NCI-H460 (cell line): ENCODE results near the gene PNMA5. TPM values are rescaled to one million over a fixed set of nuclear protein-coding genes. Genes with fewer than 3 reads are reported as not detected.
"Not testable (repeated sequence)": the region's sequence is repeated elsewhere in the genome, so short reads cannot be mapped to it uniquely, and the experiment has no call there.

Experiments
- DNase-seq: peaks from one replicate; pipeline ENCODE4 v3.0.0-alpha.2; 2016; ENCODE audit warnings: low read depth; ENCODE audit errors: extremely low read depth
- polyA plus RNA-seq: library from polyadenylated mRNA; depleted of rRNA; stranded (reverse); fragments of >200 nt; gene quantifications from 2 replicates; pipeline ENCODE4 v1.2.3, GENCODE V29; 2014; cell fraction: nucleus; rRNA removed
- total RNA-seq: library from RNA; depleted of rRNA; stranded (reverse); fragments of >200 nt; shearing (Covaris generic); gene quantifications from 2 replicates; pipeline ENCODE4 v1.2.3, GENCODE V29; 2014; rRNA removed

PNMA5 gene
- not detected in 2 replicates for total RNA-seq
- polyA plus RNA-seq, result not detected in 2 replicates

DNA sequence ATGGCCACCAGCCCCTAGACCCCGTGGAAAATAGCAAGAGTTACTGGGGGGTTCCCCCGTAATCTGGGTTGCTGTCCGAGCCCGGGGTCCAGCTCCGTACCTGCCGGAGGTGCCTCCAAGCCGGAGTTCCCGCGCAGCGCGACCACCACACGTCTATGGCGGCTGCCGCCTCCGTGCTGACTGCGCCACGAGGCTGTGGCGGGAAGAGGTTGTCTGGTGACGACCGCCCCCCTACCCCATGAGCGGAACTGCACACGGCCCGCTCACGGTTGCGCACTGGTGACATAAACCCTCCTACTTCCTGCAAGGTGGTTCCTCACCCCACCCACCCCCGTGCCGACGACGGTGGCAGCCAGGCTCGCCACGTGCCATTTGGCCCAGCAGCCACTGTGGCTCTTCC is at the start of gene PNMA5:
Gene PNMA5, minus strand, starts transcription at position 184 of the 400 bp plus-strand sequence. CDS start 2,518 bp downstream, outside the sequence.
- DNase-seq, result no peak

DNA sequence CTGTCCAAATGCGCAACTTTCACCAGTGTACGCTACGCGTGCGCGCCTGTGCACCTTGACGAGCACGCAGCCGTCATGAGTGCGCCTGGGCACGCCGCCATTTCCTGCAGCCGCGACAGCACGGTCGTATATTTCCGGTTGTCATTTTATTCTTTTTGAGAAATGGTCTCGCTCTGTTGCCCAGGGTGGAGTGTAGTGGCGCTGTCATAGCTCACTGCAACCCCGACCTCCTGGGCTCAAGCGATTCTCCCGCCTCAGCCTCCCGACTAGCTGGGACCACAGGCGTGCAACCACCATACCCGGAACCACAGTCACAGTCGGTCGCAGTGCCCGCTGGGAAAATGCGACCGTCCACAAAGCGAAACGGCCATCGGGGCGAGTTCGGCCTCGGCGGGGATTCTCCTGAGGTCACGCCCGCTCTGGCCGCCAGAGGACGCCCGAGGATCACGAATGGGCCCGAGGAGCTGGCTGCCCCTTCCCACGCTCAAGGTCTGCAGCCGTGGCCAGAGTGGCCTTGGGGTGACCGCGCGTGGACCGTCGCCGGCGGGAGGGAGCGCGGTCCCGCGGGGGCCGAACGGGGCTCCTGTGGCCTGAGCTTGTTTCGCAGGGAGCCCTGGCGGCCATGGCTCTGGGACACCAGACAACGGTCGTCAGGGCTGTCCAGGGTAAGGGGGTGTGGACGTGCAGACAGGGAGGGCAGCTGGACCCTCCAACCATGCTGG is 38.6 kb upstream of the PNMA5 start:
- peak; percentile 56 for DNase-seq

DNA sequence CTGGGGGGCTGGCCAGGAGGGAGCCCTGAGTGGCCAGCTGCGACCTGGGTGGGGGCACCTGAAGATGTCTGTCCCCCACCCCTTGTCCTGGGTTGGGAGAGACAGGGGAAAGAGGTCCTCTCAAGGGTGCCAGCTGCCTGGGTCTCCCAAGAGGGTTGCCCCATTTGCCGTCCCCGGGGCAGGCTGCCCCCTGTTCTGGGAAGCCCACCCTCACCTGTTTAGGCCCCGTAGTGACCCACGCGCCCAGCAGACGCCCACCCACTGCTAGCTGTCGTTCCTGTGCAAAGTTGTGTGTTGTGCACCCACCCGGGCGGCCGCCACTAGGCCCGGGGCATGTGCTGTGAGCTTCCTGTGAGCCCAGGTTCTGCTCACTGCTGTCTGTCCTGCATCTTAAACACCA is 36.9 kb upstream of the PNMA5 start:
- DNase-seq, result no peak

DNA sequence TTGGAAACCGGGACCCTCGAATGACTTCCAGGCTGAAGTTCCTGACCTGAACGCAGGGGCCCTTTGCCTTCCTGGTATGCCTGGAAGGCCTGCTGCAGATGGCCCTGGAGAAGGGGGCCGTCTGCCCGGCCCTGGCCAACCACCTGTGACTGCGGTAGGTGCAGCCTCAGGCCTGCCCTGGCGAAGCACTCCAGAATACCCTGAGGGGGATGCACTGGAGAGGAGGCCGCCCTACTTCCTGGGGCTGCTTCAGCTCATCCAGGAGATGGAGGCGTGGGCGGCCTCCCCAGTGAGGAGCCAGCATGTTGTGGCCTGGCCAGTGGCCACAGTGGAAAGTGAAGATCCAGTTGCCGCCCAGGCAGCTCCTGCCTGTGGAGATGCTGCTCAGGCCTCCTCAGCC is 36.0 kb upstream of the PNMA5 start:
- no peak for DNase-seq

DNA sequence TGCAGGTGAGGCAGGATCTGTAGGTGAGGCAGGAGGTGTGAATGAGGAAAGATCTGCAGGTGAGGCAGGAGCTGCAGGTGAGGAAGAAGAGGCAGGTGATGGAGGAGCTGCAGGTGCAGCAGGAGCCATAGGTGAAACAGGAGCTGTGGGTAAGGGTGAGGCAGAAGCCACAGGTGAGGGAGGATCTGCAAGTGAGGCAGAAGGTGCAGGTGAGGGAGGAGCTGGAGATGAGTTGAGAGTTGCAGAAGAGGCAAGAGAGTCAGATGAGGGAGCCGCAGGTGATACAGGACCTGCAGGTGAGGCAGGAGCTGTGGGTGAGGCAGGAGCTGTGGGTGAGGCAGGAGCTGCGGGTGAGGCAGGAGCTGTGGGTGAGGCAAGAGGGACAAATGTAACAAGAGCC is 35.2 kb upstream of the PNMA5 start:
- DNase-seq, result no peak

DNA sequence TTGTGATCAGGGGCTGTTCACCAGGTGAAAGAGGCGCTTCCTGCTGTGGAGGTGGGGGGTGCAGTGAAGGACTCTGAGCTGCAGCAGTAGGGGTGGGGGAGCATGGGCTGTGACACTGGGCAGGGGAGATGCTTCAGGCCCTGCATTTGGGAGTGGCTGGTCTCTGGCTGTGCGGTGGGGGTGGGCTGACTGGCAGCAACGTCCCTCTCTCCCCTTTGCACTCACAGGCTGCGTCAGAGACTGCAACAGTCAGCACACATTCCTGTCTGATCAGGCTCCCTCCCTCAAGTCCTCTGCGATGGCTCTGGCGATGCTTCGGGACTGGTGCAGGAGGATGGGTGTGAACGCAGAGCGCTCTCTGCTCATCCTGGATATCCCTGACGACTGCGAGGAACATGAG is 34.6 kb upstream of the PNMA5 start:
- not testable (repeated sequence) for DNase-seq

DNA sequence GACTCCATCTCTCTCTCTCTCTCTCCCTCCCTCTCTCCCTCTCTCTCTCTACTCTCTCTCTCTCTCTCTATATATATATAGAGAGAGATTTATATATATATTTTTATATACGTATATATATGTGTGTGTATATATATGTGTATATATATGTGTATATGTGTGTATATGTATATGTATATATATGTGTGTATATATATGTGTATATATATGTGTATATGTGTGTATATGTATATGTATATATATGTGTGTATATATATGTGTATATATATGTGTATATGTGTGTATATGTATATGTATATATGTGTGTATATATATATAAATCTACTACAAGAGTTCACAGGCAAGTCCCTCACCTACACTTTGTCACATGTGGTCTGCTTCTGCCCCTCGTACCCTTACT is 32.6 kb upstream of the PNMA5 start:
- DNase-seq, result not testable (repeated sequence)

DNA sequence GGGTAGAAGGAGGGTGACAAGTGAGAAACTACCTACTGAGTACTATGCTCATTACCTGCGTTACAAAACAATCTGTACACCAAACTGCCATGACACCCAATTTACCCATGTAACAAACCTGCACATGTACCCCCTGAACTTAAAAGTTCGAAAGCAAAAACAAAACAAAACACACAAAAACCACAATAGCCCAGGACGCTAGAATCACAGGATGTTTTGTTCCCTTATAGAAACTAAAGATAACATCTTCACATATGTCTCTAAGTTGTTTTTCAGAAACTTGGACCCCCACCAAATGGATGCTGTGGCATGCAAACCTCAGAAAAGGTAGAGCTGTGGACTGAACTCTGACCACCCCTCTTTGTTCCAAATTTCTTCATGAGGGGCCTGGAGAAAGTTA is 25.2 kb upstream of the PNMA5 start:
- DNase-seq, result no peak

DNA sequence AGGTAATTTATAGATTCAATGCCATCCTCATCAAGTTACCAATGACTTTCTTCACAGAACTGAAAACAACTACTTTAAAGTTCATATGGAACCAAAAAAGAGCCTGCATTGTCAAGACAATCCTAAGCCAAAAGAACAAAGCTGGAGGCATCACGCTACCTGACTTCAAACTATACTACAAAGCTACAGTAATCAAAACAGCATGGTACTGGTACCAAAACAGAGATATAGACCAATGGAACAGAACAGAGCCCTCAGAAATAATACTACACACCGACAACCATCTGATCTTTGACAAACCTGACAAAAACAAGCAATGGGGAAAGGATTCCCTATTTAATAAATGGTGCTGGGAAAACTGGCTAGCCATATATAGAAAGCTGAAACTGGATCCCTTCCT is 23.3 kb upstream of the PNMA5 start:
- DNase-seq, result not testable (repeated sequence)

DNA sequence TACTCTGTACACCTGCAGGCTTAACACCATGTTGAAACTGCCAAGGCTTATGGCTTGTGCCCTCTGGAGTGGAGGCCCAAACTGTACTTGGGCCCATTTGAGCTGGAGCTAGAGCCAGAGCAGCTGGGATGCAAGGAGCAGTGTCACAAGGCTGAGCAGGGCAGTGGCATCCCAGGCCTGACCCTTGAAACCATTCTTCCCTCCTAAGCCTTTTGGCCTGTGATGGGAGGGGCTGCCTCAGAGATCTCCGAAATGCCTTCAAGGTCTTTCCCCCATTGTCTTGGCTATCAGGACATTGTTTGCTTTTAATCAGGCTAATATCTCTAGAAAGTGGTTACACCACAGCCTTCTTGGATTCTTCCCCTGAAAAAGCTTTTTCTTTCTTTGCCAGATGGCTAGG is 10.9 kb upstream of the PNMA5 start:
- no peak for DNase-seq

DNA sequence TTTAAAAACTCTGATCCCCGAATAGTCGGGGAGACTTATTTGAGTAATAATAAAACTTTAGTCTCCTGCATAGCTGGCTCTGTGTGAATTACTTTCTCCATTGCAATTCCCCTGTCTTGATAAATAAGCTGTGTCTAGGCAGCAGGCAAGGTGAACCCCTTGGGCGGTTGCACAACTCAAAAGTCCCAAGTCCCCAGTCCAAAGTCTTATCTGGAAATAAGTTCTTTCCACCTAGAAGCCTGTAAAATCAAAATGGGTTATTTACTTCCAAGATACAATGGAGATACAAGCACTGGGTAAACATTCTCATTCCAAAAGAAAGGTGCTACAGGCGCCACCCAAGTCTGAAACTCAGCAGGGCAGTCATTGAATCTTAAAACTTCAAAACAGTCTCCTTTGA is 10.1 kb upstream of the PNMA5 start:
- DNase-seq, result no peak

DNA sequence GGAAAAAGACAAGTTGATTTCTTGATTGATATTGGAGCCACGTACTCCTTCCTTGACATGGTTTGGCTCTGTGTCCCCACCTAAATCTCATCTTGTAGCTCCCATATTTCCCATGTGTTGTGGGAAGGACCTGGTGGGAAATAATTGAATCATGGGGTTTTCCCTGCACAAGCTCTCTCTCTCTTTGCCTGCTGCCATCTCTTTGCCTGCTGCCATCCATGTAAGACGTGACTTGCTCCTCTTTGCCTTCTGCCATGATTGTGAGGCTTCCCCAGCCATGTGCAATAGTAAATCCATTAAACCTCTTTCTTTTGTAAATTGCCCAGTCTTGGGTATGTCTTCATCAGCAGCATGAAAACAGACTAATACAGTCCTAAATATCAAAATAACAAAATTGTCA is 8.3 kb upstream of the PNMA5 start:
- DNase-seq, result not testable (repeated sequence)

DNA sequence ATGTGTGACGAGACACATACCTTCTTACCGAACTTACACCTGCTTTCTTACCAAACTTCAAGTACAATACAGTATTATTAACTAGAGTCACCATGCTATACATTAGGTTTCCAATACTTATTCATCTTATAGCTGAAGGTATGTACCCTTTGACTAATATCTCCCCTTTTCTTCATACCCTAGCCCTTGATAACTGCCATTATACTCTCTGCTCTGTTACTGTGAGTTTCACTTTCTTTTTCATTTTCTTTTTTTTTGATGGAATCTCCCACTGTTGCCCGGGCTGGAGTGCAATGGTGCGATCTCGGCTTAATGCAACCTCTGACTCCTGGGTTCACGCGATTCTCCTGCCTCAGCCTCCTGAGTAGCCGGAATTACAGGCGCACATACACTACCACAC is 3.4 kb upstream of the PNMA5 start:
- no peak for DNase-seq

DNA sequence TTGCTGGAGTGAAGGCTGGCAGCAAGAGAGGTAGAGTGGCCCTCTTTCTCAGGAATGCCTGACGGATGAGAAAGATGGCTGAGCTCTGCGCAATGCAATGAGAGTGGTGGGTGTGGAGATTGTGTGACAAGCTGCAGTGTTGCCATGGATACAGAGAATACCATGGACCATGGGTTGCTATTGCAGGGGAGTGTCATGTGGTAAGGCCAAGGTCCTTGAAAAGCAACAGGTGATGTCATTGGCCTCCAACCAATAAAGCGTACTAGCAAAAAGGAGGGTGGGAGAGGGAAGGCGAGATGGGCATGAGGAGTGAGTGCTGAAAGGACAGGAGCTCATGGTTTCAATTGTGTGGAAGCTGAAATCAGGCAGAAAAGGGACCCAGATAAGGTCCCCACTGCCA is 1.8 kb downstream of the PNMA5 start:
- no peak for DNase-seq

DNA sequence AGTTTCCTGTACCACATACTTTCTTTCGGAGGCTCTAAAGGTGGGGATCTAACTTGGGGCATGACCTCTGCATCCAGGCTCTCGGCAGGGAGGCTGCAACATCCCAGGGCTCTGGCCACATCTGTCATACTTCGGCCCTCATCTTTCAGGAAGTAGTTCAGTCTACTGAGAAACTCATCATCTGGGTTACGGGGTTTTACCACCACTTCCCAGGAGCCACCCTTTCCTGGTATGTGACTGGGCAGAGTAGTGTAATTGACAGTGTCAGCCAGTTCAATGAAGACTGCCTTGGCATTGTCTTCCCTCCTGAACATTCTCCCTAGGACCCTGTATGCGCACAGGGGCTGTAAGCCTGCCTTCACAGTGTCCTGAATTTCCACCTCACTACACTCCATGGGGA is 2.8 kb downstream of the PNMA5 start:
- DNase-seq, result no peak

DNA sequence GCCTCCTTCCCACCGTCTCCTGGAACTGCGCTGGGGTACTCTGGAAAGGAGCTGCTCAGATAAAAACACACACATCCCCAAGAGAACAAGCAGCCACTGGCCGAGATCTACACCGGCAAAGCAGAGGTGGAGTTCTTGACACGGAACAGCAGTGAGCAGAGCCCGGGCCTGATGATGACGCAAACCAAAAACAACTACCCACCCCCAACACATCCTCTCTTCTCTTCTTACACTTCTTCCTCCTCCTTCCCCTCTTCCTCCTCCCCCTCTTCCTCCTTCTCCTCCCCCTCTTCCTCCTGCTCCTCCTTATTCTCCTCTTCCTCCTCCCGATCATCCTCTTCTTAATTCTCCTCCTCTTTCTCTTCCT is 4.6 kb downstream of the PNMA5 start:
- no peak for DNase-seq

DNA sequence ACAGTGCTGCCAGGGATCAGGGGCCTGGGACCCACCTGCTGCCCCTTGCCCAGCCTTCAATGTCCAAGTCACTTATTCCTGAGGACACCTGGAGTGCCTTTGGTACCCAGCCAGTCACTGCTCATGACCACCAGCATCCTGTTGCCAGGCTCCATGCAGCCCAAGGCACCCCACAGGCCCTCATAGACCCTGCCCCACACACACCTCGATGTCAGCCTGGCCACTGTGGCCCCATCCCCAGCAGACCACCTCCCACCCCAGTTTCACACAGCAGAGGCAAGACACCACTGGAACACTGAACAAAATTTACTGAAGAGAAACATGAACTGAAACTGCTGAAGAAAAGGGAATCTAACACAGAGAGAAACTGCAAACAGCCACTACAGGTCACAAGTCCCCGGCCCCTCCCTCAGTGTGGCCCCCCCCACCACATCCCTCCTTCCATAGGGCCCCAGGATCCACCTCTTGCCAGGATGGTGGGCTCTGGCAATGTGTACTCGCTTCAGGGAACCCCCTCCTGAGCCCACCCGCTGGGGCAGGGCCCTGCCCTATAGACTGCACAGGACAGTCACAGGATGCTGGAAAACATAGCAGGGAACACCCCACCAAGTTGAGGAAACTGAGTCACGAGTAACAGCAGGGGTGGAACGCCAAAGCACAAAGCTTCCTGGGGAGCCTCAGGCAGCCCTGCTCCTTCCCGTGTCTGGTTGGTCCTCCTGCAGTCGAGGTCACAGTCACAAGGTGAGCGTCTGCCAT is 5.2 kb downstream of the PNMA5 start:
- DNase-seq, result no peak

DNA sequence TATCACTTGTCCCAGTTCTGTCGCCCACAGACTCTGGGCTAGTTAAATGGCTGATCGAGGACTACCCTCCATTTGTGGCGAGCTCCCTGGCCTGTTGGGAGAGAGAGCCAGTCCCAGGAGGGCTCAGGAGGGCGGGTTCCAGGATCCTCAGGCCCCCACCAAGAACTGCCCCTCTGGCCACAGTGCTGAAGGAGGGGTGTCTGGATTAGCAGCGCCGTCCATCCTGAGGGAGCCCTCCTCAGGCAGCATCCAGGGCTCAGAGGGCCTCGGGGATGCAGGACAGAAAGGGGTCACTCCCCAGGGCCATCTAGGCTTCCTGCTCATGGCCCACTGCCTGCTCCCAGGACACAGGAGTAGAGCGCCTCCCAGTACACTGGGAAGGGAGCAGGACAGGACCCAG is 6.1 kb downstream of the PNMA5 start:
- no peak for DNase-seq

DNA sequence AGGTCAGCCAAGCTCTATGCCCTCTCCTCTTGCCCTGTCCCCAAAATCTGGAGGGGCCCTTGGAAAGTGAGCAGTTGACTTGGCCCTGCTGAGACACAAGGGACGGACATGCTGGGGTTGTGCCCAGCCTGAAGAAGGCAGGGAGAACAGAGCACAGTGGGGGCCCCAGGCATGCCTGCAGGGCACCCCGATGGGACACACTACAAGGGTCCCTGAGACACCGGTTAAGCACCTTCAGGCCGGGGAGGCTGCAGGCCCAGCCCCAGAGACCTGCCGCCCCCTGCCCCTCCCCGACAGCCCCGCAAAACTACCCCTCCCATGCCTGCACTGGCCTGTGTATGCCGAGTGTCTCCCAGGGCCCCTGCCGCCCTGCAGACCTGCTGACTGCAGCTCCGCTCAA is 6.8 kb downstream of the PNMA5 start:
- DNase-seq, result not testable (repeated sequence)

DNA sequence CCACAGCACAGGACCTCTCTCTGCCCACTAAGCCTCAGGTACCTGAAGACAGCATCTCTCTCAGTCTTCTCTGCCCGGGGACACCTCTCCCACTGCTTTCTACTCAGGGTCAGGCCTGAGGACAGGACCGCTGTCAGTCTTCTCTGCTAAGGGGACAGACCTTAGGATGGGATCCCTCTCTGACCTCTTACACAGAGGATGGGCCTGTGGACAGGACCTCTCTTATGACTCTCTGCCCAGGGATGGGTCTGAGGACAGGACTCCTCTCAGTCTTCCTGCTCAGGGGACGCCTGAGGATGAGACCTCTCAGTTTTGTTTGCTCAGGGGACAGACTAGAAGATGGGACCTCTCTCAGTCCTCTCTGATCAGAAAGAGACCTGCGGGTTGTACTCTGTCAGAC is 8.5 kb downstream of the PNMA5 start:
- DNase-seq, result not testable (repeated sequence)

DNA sequence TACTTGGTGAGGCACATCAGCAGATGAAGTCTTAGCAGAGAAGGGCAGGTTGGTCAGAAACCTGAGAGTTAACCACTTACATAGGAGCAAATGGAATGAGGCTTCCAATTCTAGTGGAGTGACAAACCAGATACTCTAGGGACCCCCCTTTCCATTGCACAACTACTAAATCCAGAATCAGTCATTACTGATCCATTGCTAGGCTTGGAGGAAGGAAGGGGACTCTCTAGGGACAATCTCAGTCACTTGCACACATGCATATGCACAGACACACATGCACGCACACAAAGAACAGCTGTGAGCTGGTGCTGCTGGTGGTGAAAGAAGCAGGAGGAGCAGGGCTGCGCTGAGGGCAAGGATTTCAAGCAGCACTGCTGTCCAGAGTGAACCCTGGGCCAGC is 25.7 kb downstream of the PNMA5 start:
- no peak for DNase-seq

DNA sequence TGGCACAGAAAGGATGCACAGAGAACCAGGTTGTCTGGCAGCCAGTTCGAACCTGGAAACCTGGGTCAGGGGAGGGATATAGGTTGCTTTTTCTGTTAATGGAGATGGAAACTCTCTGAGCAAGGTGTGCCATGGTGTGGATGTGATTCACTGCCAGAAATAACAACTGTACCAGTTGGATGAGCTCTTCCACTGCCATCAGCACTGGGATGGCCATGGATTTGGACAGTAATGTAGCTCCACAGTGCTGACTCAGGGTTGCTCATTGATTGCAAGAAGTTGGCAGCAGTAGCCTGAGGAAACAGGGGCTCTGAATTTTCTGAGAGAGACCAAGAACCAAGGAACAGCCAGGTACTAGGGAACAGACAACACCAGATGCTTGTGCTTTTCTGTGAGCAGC is 33.8 kb downstream of the PNMA5 start:
- DNase-seq, result no peak
